Ecto neural progenitor cell (in vitro differentiated cells): ENCODE measurements around the gene IL4I1.

ENCODE experiments used
- DNase-seq: peaks from one replicate; pipeline ENCODE4 v3.0.0-alpha.2; 2018; ENCODE audit warnings: low spot score

Gene IL4I1

GRCh38 chr19:49894879-49895565 lies 1.7 kb downstream of the IL4I1 start:
- no peak for DNase-seq

- no peak for DNase-seq
Observed at GRCh38 chr19:49894011-49894664, 2.5 kb downstream of the IL4I1 start.

GRCh38 chr19:49892716-49893115 lies 4.0 kb downstream of the IL4I1 start:
- no peak for DNase-seq

GRCh38 chr19:49891393-49891792 lies 5.3 kb downstream of the IL4I1 start:
- DNase-seq: no peak

GRCh38 chr19:49890349-49891311 lies 6.1 kb downstream of the IL4I1 start:
- peak; percentile 88 for DNase-seq

- peak; percentile 84 for DNase-seq
Observed at GRCh38 chr19:49889687-49890348, 6.9 kb downstream of the IL4I1 start.

- DNase-seq: no peak
Observed at GRCh38 chr19:49889038-49889686, 7.5 kb downstream of the IL4I1 start.

GRCh38 chr19:49888510-49888824 lies 8.2 kb downstream of the IL4I1 start:
- no peak for DNase-seq

GRCh38 chr19:49887665-49888509 lies 8.8 kb downstream of the IL4I1 start:
- DNase-seq: no peak

- DNase-seq: no peak
Observed at GRCh38 chr19:49887037-49887664, 9.5 kb downstream of the IL4I1 start.

GRCh38 chr19:49884760-49885159 lies 11.9 kb downstream of the IL4I1 start:
- DNase-seq: no peak

- DNase-seq: no peak
Observed at GRCh38 chr19:49884109-49884508, 12.6 kb downstream of the IL4I1 start.

- no peak for DNase-seq
Observed at GRCh38 chr19:49883094-49883493, 13.6 kb downstream of the IL4I1 start.

- DNase-seq: no peak
Observed at GRCh38 chr19:49882643-49883042, 14.0 kb downstream of the IL4I1 start.

- no peak for DNase-seq
Observed at GRCh38 chr19:49881672-49882394, 14.9 kb downstream of the IL4I1 start.

GRCh38 chr19:49881186-49881585 lies 15.5 kb downstream of the IL4I1 start:
- DNase-seq: no peak

GRCh38 chr19:49880162-49880869 lies 16.4 kb downstream of the IL4I1 start:
- DNase-seq: no peak

- DNase-seq: no peak
Observed at GRCh38 chr19:49879243-49879963, 17.3 kb downstream of the IL4I1 start.

- DNase-seq: no peak
Observed at GRCh38 chr19:49878744-49879070, 18.0 kb downstream of the IL4I1 start.
